ENCODE measurements around the gene TBCC.

The TBCC gene

DNA sequence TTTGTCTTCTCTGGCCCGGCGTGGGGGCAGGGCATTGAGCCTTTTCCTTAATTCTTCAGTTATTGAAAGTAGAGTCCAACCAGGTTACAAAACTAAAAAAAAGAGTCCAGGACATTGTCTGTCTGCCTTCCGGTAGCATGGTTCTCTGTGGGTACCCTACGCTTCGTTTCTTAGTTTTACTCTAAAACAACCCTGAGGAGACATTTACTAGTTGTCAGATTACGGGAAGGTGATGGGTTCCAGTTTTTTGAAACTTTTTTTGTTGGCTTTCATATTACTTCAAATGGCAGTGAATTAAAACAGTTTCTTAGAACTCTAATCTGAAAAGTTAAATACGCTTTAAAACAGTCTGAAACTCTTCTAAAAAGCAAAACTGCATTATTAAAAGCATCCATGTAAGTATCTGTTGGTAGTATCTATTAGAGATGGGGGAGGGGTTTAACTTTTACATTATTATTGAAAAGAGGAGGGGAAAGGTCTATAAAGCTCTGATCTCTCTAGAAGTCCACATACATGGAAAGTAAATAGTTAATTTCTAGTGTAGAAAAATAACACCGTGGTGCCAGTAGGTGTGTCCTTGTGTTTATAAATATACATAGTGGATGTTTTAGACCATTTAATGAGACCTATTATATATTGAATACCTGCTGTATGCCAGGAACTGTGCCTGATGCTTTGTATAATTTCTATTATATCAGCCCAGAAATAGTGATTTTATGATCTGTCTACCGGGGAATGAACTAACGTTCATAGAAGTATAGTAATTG is 38.2 kb upstream of the TBCC start:
- WGBS (ENCODE audit: extremely low coverage, insufficient coverage, insufficient read length) = no CpG with 5 or more reads among the region's 10 CpGs
- Histone ChIP-seq H3K9me3 (ENCODE audit: insufficient read depth, low read depth, low read length) (no peaks in the 10 kb centered on the region), H4K8ac (ENCODE audit: low read depth, low read length) (peak overlapping the region; percentile 100), H4K91ac (ENCODE audit: low read depth, low read length) (peak overlapping the region; percentile 100), H3K4me3 (ENCODE audit: low read depth, low read length) (peak overlapping the region; percentile 96), H3K36me3 (ENCODE audit: control insufficient read depth in 1 of 2, insufficient read depth in 2 of 2, low read length in 2 of 2) (no peaks in the 10 kb centered on the region), H3K4me2 (ENCODE audit: low read length) (peak overlapping the region; percentile 90), H3K4ac (ENCODE audit: low read depth, low read length) (peak overlapping the region; percentile 100), H3K79me2 (ENCODE audit: control insufficient read depth, insufficient read depth, low read length, poor library complexity) (peaks cover 14% of the 10 kb centered on the region), H3K27ac (ENCODE audit: low read depth, low read length) (peak overlapping the region; percentile 98), H3K79me1 (ENCODE audit: low read length) (peaks cover 23% of the 10 kb centered on the region), H3K9ac (ENCODE audit: low read length) (peak overlapping the region; percentile 100), H2BK5ac (ENCODE audit: low read depth, low read length, poor library complexity) (peak overlapping the region; percentile 100), H2BK120ac (ENCODE audit: insufficient read depth, low read length, poor library complexity) (peak overlapping the region; percentile 100), H3K4me1 (ENCODE audit: control insufficient read depth in 1 of 2, insufficient read depth in 2 of 2, low read length in 2 of 2) (peaks cover 3 to 4% of the 10 kb centered on the region in 2 experiments), H2BK12ac (ENCODE audit: low read length) (no peak overlapping the region), H2AK5ac (ENCODE audit: low read length) (peak overlapping the region; percentile 100), H3K23ac (ENCODE audit: low read length) (no peak overlapping the region), H3K27me3 (ENCODE audit: insufficient read depth, low read length) (peaks cover 5% of the 10 kb centered on the region), H3K18ac (ENCODE audit: low read length) (peak overlapping the region; percentile 100), H2AFZ (ENCODE audit: insufficient read depth, low read length, poor library complexity) (peak overlapping the region; percentile 99), H4K12ac (ENCODE audit: low read depth, low read length) (peak overlapping the region; percentile 100), H3K14ac (ENCODE audit: low read length) (peak overlapping the region; percentile 100)
- DNase-seq = peak in 1 of 2 donors; percentile 36

DNA sequence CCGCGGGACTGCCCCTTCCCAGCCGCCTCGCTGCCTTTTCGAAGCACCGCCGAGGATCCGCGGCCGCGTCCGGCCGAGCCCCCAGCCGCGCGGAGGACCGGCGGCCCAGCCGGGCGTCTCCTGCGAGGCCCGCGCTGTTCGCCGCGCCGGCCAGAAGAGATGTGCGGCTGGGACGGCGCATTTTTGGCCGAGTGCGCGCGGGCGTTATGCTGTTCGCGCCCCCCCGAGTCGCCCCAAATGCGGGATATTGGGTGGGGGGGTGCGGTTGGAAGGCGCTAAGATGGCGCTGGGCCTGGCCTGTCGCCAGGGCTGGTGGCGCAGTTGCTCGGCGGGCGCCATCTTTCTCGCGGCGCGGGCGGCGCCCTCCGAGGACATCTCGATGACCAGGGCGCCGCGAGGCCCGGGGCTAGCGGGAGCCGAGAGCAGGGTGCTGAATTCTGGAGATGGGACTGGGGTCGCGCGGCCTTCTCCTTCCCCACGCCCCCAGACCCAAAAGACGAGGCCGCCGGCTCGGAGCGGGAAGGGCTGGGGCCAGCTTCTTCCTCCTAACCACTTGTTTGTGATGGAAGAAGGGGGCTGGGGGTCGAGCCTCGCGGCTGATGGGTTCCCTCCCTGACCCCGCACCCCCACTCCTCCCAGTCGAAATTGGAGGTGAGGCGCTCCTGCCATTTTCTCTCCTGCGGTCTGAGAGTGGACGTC is 37.4 kb upstream of the TBCC start:
- peak overlapping the region; percentile 96 for H3K4me3 ChIP-seq (ENCODE audit: low read depth, low read length)
- peak overlapping the region; percentile 100 for H3K18ac ChIP-seq (ENCODE audit: low read length)
- peak overlapping the region; percentile 8 for H2BK12ac ChIP-seq (ENCODE audit: low read length)
- no peaks in the 10 kb centered on the region for H3K36me3 ChIP-seq (ENCODE audit: control insufficient read depth in 1 of 2, insufficient read depth in 2 of 2, low read length in 2 of 2)
- peak overlapping the region; percentile 100 for H2BK120ac ChIP-seq (ENCODE audit: insufficient read depth, low read length, poor library complexity)
- peaks cover 23% of the 10 kb centered on the region for H3K79me1 ChIP-seq (ENCODE audit: low read length)
- peak overlapping the region; percentile 100 for H2BK5ac ChIP-seq (ENCODE audit: low read depth, low read length, poor library complexity)
- peak overlapping the region; percentile 100 for H3K14ac ChIP-seq (ENCODE audit: low read length)
- peak; percentile 38 to 66 for DNase-seq
- peak overlapping the region; percentile 100 for H4K12ac ChIP-seq (ENCODE audit: low read depth, low read length)
- H3K4ac ChIP-seq (ENCODE audit: low read depth, low read length) = peak overlapping the region; percentile 100
- H2AK5ac ChIP-seq (ENCODE audit: low read length) = peak overlapping the region; percentile 100
- H3K9me3 ChIP-seq (ENCODE audit: insufficient read depth, low read depth, low read length) = no peaks in the 10 kb centered on the region
- peak overlapping the region; percentile 99 for H2AFZ ChIP-seq (ENCODE audit: insufficient read depth, low read length, poor library complexity)
- peak overlapping the region; percentile 100 for H4K91ac ChIP-seq (ENCODE audit: low read depth, low read length)
- peak overlapping the region; percentile 100 for H3K9ac ChIP-seq (ENCODE audit: low read length)
- H3K23ac ChIP-seq (ENCODE audit: low read length) = no peak overlapping the region
- H4K8ac ChIP-seq (ENCODE audit: low read depth, low read length) = peak overlapping the region; percentile 100
- H3K27ac ChIP-seq (ENCODE audit: low read depth, low read length) = peak overlapping the region; percentile 98
- H3K4me1 ChIP-seq (ENCODE audit: control insufficient read depth in 1 of 2, insufficient read depth in 2 of 2, low read length in 2 of 2) = peaks cover 1 to 7% of the 10 kb centered on the region in 2 experiments
- no CpG with 5 or more reads among the region's 79 CpGs for WGBS (ENCODE audit: extremely low coverage, insufficient coverage, insufficient read length)
- H3K27me3 ChIP-seq (ENCODE audit: insufficient read depth, low read length) = peaks cover 5% of the 10 kb centered on the region
- H3K4me2 ChIP-seq (ENCODE audit: low read length) = peak overlapping the region; percentile 90
- peaks cover 14% of the 10 kb centered on the region for H3K79me2 ChIP-seq (ENCODE audit: control insufficient read depth, insufficient read depth, low read length, poor library complexity)

DNA sequence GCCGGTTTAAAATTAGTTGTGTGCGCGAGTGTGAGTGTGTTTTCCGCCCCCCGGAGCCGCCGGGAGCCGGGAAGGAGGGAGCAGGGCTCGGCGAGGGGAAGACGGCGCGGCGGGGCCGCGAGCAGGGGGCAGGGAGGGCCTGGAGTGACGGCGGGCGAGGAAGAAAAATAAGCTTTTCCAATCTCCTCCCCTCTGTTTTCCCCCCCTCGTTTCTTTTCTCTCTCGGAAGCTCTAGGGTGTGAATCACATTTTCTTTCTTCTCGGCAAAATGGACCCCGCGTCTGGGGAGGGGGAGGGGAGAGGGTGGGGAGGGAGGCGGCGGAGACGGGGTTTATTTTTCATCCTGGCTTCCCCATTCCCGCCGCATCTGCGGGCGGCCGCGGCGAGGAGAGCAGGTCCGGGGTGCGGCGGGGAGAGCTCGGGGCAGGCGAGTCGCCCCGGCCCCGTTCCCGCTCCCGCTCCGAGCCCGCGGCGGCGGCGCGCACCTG is 36.8 kb upstream of the TBCC start:
- H3K4me2 ChIP-seq (ENCODE audit: low read length) = peak overlapping the region; percentile 90
- peaks cover 14% of the 10 kb centered on the region for H3K79me2 ChIP-seq (ENCODE audit: control insufficient read depth, insufficient read depth, low read length, poor library complexity)
- H4K12ac ChIP-seq (ENCODE audit: low read depth, low read length) = peak overlapping the region; percentile 100
- H3K27me3 ChIP-seq (ENCODE audit: insufficient read depth, low read length) = peaks cover 5% of the 10 kb centered on the region
- peak overlapping the region; percentile 100 for H3K14ac ChIP-seq (ENCODE audit: low read length)
- H2BK120ac ChIP-seq (ENCODE audit: insufficient read depth, low read length, poor library complexity) = peak overlapping the region; percentile 100
- peak overlapping the region; percentile 100 for H3K18ac ChIP-seq (ENCODE audit: low read length)
- peak overlapping the region; percentile 100 for H2AK5ac ChIP-seq (ENCODE audit: low read length)
- H3K79me1 ChIP-seq (ENCODE audit: low read length) = peaks cover 24% of the 10 kb centered on the region
- H3K9me3 ChIP-seq (ENCODE audit: insufficient read depth, low read depth, low read length) = no peaks in the 10 kb centered on the region
- peak overlapping the region; percentile 99 for H2AFZ ChIP-seq (ENCODE audit: insufficient read depth, low read length, poor library complexity)
- H3K4me3 ChIP-seq (ENCODE audit: low read depth, low read length) = peak overlapping the region; percentile 96
- peak overlapping the region; percentile 100 for H3K9ac ChIP-seq (ENCODE audit: low read length)
- DNase-seq = peak; percentile 50 to 72
- peak overlapping the region; percentile 100 for H3K4ac ChIP-seq (ENCODE audit: low read depth, low read length)
- H4K91ac ChIP-seq (ENCODE audit: low read depth, low read length) = peak overlapping the region; percentile 100
- H2BK12ac ChIP-seq (ENCODE audit: low read length) = peak overlapping the region; percentile 38
- peaks cover 2 to 6% of the 10 kb centered on the region in 2 experiments for H3K4me1 ChIP-seq (ENCODE audit: control insufficient read depth in 1 of 2, insufficient read depth in 2 of 2, low read length in 2 of 2)
- no peaks in the 10 kb centered on the region for H3K36me3 ChIP-seq (ENCODE audit: control insufficient read depth in 1 of 2, insufficient read depth in 2 of 2, low read length in 2 of 2)
- H3K23ac ChIP-seq (ENCODE audit: low read length) = no peak overlapping the region
- peak overlapping the region; percentile 100 for H2BK5ac ChIP-seq (ENCODE audit: low read depth, low read length, poor library complexity)
- H3K27ac ChIP-seq (ENCODE audit: low read depth, low read length) = peak overlapping the region; percentile 98
- no CpG with 5 or more reads among the region's 51 CpGs for WGBS (ENCODE audit: extremely low coverage, insufficient coverage, insufficient read length)
- H4K8ac ChIP-seq (ENCODE audit: low read depth, low read length) = peak overlapping the region; percentile 100

Data from trophoblast cell (in vitro differentiated cells and primary cell).